Endothelial cell of umbilical vein (primary cell): ENCODE measurements around the gene CLIP4. TPM values are rescaled to one million over a fixed set of nuclear protein-coding genes. Genes with fewer than 3 reads are reported as not detected.

Source experiments
- BruUV-seq: library from RNA; stranded (reverse); fragments of 400-500 nt; replicated peaks from 2 replicates; lab custom pipeline; 2021; lab: Mats Ljungman, UMichigan
- CTCF ChIA-PET: fragments of 300-600, 350-600 bp; sonication (Branson Sonifier 250); formaldehyde crosslinking; loops from one replicate; lab custom pipeline; 2021; ENCODE audit warnings: antibody characterized with exemption, inconsistent platforms; lab: Charles Lee
- POLR2A ChIA-PET: fragments of 300-600, 350-600 bp; sonication (Branson Sonifier 250); formaldehyde crosslinking; loops from one replicate; lab custom pipeline; 2021; ENCODE audit warnings: antibody characterized with exemption, inconsistent platforms; lab: Charles Lee
- DNase-seq: peaks from one replicate; pipeline ENCODE4 v3.0.0-alpha.2; 2011; ENCODE audit warnings: low read depth, low spot score
- FAIRE-seq: peaks from 2 replicates; lab custom pipeline; 2011; peaks lifted over from hg19 to GRCh38; lab: Jason Lieb, UNC
- H2AFZ ChIP-seq: 2 replicates; pipeline ENCODE4 v1.6.0; 2012; ENCODE audit warnings: low read depth, low read length, control low read depth, inconsistent platforms
- H3K27ac ChIP-seq: 2 replicates; pipeline ENCODE4 v1.5.1; 2011; ENCODE audit warnings: low read depth, mild to moderate bottlenecking, control low read depth, low read length, moderate library complexity; ENCODE audit not compliant: insufficient read depth
- H3K27me3 ChIP-seq, 2 experiments: 2 replicates each; pipeline versions ENCODE4 v1.6.0 to v1.6.1; 2011; ENCODE audit warnings: low read length in 2 of 2, mixed read lengths in 1 of 2; ENCODE audit not compliant: control insufficient read depth in 2 of 2, insufficient read depth in 2 of 2
- H3K36me3 ChIP-seq, 2 experiments: 2 replicates in 1 of 2; 3 replicates in 1 of 2; pipeline ENCODE4 v1.5.1; 2011; ENCODE audit warnings: low read length in 2 of 2, mild to moderate bottlenecking in 1 of 2, moderate library complexity in 1 of 2; ENCODE audit not compliant: control insufficient read depth in 2 of 2, insufficient read depth in 2 of 2; ENCODE audit errors: extremely low read depth in 1 of 2
- H3K4me1 ChIP-seq: 3 replicates; pipeline ENCODE4 v1.5.1; 2011; ENCODE audit warnings: mild to moderate bottlenecking, low read length; ENCODE audit not compliant: control insufficient read depth, insufficient read depth; ENCODE audit errors: extremely low read depth
- H3K4me2 ChIP-seq: 2 replicates; pipeline ENCODE4 v1.6.1; 2011; ENCODE audit warnings: low read length, control low read depth, mixed read lengths; ENCODE audit not compliant: insufficient read depth
- H3K4me3 ChIP-seq, 3 experiments: fragments of 200-600 bp in 1 of 3; sonication (generic), shearing (Covaris generic) in 1 of 3; replicated peaks in 1 of 3; 2 replicates each; pipeline ENCODE4 v1.5.1; 2011 to 2016; ENCODE audit warnings: control low read depth in 3 of 3, low read length in 3 of 3, mild to moderate bottlenecking in 2 of 3, inconsistent platforms in 1 of 3, low read depth in 1 of 3, moderate library complexity in 1 of 3; ENCODE audit not compliant: insufficient read depth in 1 of 3
- H3K79me2 ChIP-seq: 2 replicates; pipeline ENCODE4 v1.6.0; 2012; ENCODE audit warnings: low read length, inconsistent platforms; ENCODE audit not compliant: control insufficient read depth, insufficient read depth
- H3K9ac ChIP-seq: replicated peaks from 2 replicates; pipeline ENCODE3; 2011; ENCODE audit warnings: low read length, control low read depth; ENCODE audit not compliant: insufficient read depth; ENCODE audit errors: extremely low read depth
- H3K9me1 ChIP-seq: replicated peaks from 3 replicates; pipeline ENCODE4 v1.6.0; 2011; ENCODE audit warnings: mild to moderate bottlenecking, low read length; ENCODE audit not compliant: control insufficient read depth, insufficient read depth; ENCODE audit errors: extremely low read depth
- H3K9me3 ChIP-seq: replicated peaks from 2 replicates; pipeline ENCODE4 v1.5.1; 2012; ENCODE audit warnings: low read length, inconsistent platforms; ENCODE audit not compliant: control insufficient read depth, insufficient read depth
- H4K20me1 ChIP-seq: replicated peaks from 2 replicates; pipeline ENCODE3; 2011; ENCODE audit warnings: mild to moderate bottlenecking, low read length; ENCODE audit not compliant: control insufficient read depth, insufficient read depth; ENCODE audit errors: extremely low read depth
- EZH2 ChIP-seq: IDR thresholded peaks from 2 replicates; pipeline ENCODE4 v1.6.1; 2012; ENCODE audit warnings: borderline replicate concordance, low read depth, mild to moderate bottlenecking, moderate library complexity, low read length, inconsistent platforms; ENCODE audit not compliant: severe bottlenecking
- FOS ChIP-seq: IDR thresholded peaks from 2 replicates; pipeline ENCODE4 v1.6.1; 2011; ENCODE audit warnings: mild to moderate bottlenecking, low read length, moderate library complexity, borderline replicate concordance; ENCODE audit not compliant: insufficient read depth
- GATA2 ChIP-seq: IDR thresholded peaks from 2 replicates; pipeline ENCODE4 v1.7.0; 2011; ENCODE audit warnings: low read depth, mild to moderate bottlenecking, moderate library complexity, mixed read lengths, low read length; ENCODE audit not compliant: insufficient read length, insufficient read depth
- JUN ChIP-seq: IDR thresholded peaks from 2 replicates; pipeline ENCODE4 v1.6.1; 2011; ENCODE audit warnings: borderline replicate concordance, low read depth; ENCODE audit not compliant: insufficient read length, insufficient read depth
- MYC ChIP-seq: IDR thresholded peaks from one replicate; pipeline ENCODE4 v1.6.1; 2011; ENCODE audit warnings: mild to moderate bottlenecking, low read depth, low read length
- POLR2A ChIP-seq: IDR thresholded peaks from 2 replicates; pipeline ENCODE4 v1.6.1; 2012; ENCODE audit warnings: low read depth, mild to moderate bottlenecking, control low read depth, low read length
- POLR2AphosphoS5 ChIP-seq: IDR thresholded peaks from 2 replicates; pipeline ENCODE4 v1.6.1; 2012; ENCODE audit warnings: low read depth, mild to moderate bottlenecking, control low read depth, low read length, moderate library complexity; ENCODE audit not compliant: insufficient read depth
- dilution Hi-C: fragments of 300-500 bp; cut with MboI; formaldehyde crosslinking; loops from one replicate; pipeline ENCODE4 v1.15.0; 2019; ENCODE audit warnings: low sequenced_read_pairs; ENCODE audit not compliant: extremely low pct_ligation_motif_present
- intact Hi-C: fragments of 100-400 bp; cut with micrococcal nuclease; formaldehyde crosslinking; loops from one replicate; pipeline ENCODE4 v1.10.0; 2022
- polyA plus RNA-seq, 4 experiments: library from polyadenylated mRNA; depleted of rRNA in 3 of 4; stranded (reverse) in 3 of 4; unstranded in 1 of 4; fragments of >200 nt; gene quantifications; 2 replicates each; pipeline versions ENCODE4 v1.2.1 to v1.2.3, GENCODE V29; 2011 to 2012; ENCODE audit warnings: missing spikeins in 1 of 4
- total RNA-seq: library from RNA; stranded (reverse); gene quantifications from 2 replicates; pipeline ENCODE4 v1.2.3, GENCODE V29; 2021
- TF ChIP-seq, protein P1 (sequence below), 2 donors: IDR thresholded peaks; 1 replicate in 1 of 2; 2 replicates in 1 of 2; pipeline ENCODE4 v1.5.1; 2011; ENCODE audit warnings: low read length in 2 of 2, mild to moderate bottlenecking in 2 of 2, moderate library complexity in 2 of 2, control low read depth in 1 of 2, inconsistent platforms in 1 of 2, low read depth in 1 of 2; ENCODE audit not compliant: insufficient read depth in 1 of 2; ENCODE audit errors: extremely low read depth in 1 of 2
- TF ChIP-seq, protein P2 (sequence below): IDR thresholded peaks from 2 replicates; pipeline ENCODE4 v1.6.1; 2011; ENCODE audit not compliant: insufficient read depth, insufficient read length

CLIP4 gene
- total and polyA plus RNA-seq, 2 donors (not counting 3 experiments of a cell fraction or from before 2014, with no cell fraction given): 9.2 to 24.0 TPM

DNA sequence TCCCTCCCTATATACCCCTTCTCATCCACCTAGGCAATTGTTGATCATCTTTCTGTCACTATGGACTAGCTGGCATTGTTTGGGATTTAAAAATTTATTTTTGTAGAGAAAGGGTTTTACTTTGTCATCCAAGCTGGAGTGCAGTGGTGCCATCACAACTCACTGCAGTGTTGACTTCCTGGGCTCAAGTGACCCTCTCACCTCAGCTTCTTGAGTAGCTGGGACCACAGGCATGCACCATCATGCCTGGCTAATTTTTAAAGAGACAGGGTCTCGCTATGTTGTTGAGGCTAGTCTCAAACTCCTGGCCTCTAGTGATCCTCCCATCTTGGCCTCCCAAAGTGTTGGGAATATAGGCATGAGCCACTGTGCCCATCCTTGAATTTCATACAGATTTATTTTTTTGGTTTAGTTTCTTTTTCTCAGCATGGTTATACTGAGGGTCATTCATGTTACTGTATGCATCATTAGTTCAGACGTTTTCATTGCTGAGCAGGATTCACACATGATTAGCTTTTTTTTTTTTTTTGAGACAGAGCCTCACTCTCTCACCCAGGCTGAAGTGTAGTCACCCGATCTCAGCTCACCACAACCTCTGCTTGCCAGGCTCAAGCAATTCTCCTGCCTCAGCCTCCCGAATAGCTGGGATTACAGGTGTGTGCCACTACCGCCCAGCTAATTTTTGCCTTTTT, 32.3 kb upstream of the CLIP4 start:
- Histone ChIP-seq H3K9ac (no peak overlapping the region), H3K27ac (no peak overlapping the region), H3K9me1 (no peaks in the 10 kb centered on the region), H3K79me2 (no peaks in the 10 kb centered on the region), H3K4me2 (no peak overlapping the region), H3K4me1 (no peaks in the 10 kb centered on the region), H3K27me3 (no peaks in the 10 kb centered on the region), H3K4me3 (no peak overlapping the region), H3K36me3 (no peaks in the 10 kb centered on the region), H2AFZ (no peak overlapping the region), H3K9me3 (no peaks in the 10 kb centered on the region), H4K20me1 (no peaks in the 10 kb centered on the region)
- CTCF ChIA-PET: interaction anchor here (0.7 kb wide), 1 partner anchor 41 kb away, joined by 3 read pairs; no protein-coding TSS in a partner anchor
- intact Hi-C loops (no loop called here), dilution Hi-C loops (no loop called here)
- TF ChIP-seq EZH2 (no peak), GATA2 (no peak), FOS (no peak), POLR2AphosphoS5 (no peak), MYC (no peak), JUN (no peak), POLR2A (no peak)
- TF ChIP-seq, protein P1, sequence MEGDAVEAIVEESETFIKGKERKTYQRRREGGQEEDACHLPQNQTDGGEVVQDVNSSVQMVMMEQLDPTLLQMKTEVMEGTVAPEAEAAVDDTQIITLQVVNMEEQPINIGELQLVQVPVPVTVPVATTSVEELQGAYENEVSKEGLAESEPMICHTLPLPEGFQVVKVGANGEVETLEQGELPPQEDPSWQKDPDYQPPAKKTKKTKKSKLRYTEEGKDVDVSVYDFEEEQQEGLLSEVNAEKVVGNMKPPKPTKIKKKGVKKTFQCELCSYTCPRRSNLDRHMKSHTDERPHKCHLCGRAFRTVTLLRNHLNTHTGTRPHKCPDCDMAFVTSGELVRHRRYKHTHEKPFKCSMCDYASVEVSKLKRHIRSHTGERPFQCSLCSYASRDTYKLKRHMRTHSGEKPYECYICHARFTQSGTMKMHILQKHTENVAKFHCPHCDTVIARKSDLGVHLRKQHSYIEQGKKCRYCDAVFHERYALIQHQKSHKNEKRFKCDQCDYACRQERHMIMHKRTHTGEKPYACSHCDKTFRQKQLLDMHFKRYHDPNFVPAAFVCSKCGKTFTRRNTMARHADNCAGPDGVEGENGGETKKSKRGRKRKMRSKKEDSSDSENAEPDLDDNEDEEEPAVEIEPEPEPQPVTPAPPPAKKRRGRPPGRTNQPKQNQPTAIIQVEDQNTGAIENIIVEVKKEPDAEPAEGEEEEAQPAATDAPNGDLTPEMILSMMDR (IDR thresholded peaks at IDR 0.05; ENCODE audit: extremely low read depth in 1 of 2, insufficient read depth in 1 of 2, low read depth in 1 of 2, low read length in 2 of 2): no peak
- TF ChIP-seq, protein P2, sequence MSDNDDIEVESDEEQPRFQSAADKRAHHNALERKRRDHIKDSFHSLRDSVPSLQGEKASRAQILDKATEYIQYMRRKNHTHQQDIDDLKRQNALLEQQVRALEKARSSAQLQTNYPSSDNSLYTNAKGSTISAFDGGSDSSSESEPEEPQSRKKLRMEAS: no peak
- no peak for FAIRE-seq
- BruUV-seq: no TSS peak
- no peak for DNase-seq
- POLR2A ChIA-PET: no interaction called here
